Measurements from ENCODE around the gene THSD4. TPM values are rescaled to one million over a fixed set of nuclear protein-coding genes. Genes with fewer than 3 reads are reported as not detected.
"Not testable (repeated sequence)": the region's sequence is repeated elsewhere in the genome, so short reads cannot be mapped to it uniquely, and the experiment has no call there.

The THSD4 gene
- total RNA-seq, 1 donor from 2014 or later: 2.7 TPM

DNA sequence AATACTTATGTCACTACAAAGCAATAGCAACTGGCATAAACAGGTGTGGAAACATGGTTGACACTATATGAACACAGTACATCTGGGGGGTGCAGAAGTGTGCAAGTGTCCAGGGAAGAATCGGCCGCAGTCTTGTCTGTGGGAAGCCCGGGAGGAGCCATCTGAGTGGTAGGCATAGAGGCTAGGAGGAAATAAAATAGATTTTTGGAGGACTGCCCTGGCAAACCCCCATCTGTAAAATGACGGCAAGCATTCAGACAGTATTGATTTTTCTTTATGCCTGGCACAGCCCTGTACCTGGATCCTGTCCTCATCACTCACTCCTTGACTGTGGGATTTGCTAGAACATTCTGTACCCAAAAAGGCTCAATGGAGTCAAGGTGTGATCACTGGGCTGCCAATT lies 31.3 kb downstream of the THSD4 start:
- DNase-seq (ENCODE audit: low read depth): no peak

DNA sequence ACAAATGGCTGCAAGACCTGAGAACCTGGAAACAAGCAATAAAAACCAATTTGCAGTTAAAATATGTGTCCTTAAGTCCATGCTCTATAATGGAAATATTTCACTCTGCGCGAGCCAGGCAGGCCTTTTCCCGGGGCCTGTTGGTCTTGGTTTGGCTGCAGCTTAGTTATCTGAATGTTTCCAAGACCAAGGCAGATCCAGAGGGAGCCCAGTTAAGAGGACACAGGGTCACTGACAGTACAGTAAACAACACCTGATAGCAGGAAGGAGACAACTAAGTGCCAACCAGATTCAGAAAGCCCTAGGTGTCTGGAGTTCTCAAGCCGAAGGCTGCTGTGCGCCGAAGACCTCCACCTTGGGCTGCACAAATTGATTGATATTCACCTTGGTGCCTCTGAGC lies 32.8 kb downstream of the THSD4 start:
- DNase-seq (ENCODE audit: low read depth): no peak

DNA sequence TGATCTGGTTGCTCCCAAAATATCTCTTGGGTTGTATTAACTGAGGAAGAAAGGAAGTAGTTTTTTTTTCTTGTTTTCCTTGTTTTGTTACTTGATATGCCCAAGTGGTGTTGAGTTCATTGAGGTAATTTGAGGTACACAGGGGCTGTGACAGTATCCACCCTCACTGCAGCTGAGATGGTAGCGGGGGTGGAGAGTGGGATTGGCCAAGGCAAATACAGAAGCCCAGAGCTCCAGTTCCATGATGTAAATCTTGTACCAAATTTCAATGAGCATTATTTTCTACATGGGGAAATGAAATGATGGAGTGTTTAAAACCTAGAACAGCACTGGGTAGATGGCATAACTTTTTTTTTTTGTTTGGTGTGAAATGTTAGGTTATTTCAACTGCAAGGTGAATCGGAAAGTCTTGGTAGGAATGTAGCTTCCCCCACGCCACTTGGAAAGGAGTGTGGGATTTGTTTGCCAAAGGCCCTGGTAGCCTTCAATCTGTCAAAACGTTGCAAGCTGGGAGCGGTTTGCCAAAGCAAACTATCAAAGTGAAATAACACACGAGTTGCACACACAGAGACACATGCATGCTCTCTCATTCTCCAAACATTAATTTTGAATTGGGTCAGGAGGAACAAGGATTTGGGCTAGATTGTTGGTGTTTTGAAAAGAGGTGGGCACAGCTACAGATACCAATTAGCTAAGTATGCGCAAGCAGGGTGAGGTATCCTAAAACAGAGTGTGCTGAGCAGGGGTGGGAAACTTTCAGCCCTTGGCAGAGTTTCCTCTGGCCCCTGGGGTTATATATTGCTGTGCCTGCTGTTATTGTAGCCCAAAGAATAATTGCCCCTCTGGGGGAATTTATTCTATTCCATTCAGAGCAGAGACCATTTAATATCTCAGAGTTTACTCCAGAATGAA lies 34.6 kb downstream of the THSD4 start:
- DNase-seq (ENCODE audit: low read depth): no peak

- DNase-seq (ENCODE audit: low read depth): no peak
Measured at GRCh38 chr15:71151081-71151480, 35.8 kb downstream of the THSD4 start.

DNA sequence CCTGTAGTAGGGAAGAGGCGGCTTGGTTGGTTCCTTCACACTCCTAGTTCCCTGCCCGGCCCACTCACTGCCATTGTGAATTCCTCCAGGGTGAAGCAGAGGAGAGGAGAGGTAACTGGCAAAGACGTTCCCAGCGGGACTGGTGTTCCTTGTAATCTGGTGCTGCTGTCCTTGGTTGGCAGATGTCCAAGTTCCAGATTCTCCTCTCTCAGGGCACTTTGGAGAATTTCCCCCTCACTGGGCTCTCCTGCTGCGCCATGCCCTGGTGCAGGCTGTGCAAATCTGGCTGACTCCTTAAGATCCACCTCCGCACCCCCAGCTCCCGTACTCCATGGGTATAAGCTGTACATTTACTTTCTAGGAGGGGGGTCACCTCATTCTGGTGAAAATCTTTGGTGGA lies 37.3 kb downstream of the THSD4 start:
- DNase-seq (ENCODE audit: low read depth): no peak

DNA sequence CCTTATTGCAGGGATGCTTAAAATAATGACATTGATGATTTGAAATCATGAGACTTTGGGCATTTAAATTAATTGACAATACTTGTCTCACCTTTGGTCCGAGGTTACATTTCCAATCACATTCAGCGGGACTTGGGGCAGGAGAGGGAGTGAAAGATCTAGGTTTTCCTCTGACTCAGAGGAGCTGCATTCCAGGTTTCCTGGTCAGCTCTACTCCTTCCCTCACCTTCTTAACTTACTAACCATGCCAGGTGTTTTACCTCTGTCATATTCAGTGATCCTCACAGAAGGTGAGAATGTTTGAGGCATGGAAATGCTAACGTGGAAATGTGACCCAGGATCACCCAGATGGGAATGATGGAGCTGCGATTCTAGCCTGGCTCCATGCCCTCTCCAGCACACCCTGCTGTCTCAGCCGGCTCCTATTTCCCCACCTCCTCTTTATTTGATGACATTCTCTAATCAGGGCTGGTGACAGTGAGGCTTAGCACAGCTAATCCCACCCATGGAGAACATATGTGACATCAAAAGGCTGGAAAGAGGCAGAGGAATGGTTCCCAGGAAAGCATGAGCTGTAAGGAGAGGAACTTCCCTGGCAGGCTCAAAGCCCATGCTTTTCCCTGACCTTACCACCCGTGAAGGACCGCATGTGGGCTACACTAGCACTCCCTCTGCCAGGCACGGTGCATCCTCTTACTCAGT lies 38.7 kb downstream of the THSD4 start:
- DNase-seq (ENCODE audit: low read depth): no peak

GRCh38 chr15:71154607-71155200 lies 39.4 kb downstream of the THSD4 start:
- DNase-seq (ENCODE audit: low read depth): no peak

DNA sequence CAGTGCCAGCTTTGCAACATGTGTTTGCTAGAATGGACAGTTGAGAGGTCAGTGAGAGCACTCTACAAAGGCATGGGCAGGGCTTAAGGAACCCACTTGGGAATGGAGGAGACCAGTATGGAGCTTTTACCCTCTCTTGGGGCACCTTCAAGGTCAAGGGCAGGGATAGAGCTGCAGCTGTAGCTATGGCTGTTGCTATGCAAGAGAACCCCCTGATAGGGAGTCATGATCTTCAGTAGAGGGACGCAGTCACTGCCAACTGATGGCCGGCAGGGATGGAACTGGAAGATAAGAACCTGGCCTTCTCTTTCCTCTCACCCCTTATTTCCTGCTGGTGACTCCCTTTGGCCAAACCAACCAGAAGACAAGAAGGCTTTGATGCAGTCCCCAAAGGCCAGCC lies 40.3 kb downstream of the THSD4 start:
- DNase-seq (ENCODE audit: low read depth): no peak

DNA sequence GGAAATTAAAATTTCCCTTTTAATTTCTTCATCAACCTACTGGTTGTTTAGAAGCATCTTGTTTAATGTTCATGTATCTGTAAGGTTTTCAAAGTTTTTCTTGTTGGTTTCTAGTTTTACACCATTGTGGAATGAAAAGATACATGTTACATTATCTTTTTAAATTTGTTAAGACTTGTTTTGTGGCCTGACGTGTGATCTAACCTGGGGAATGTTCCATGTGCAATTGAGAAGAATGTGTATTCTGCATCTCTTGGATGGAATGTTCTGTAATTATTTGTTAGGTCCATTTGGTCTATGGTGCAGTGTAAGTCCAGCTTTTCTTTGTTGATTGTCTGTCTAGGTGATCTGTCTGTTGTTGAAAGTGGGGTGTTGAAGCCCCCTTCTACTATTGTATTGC lies 45.7 kb downstream of the THSD4 start:
- DNase-seq (ENCODE audit: low read depth): no peak

DNA sequence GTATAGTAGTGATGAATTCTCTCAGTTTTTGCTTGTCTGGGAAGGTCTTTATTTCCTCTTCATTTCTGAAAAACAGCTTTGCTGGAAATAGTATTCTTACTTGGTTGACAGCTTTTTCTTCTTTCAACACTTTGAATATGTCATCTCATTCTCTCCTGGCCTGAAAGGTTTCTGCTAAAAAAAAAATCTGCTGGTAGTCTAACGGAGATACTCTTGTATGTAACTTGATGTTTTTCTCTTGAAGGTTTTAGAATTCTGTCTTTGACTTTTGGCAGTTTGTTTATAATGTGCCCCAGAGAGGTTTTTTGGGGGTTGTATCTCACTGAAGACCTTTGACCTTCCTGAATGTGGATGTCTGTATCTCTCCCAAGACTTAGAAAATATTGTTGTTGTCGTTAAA lies 47.0 kb downstream of the THSD4 start:
- DNase-seq (ENCODE audit: low read depth): no peak

GRCh38 chr15:71164606-71165005 lies 49.3 kb downstream of the THSD4 start:
- DNase-seq (ENCODE audit: low read depth): not testable (repeated sequence)

DNA sequence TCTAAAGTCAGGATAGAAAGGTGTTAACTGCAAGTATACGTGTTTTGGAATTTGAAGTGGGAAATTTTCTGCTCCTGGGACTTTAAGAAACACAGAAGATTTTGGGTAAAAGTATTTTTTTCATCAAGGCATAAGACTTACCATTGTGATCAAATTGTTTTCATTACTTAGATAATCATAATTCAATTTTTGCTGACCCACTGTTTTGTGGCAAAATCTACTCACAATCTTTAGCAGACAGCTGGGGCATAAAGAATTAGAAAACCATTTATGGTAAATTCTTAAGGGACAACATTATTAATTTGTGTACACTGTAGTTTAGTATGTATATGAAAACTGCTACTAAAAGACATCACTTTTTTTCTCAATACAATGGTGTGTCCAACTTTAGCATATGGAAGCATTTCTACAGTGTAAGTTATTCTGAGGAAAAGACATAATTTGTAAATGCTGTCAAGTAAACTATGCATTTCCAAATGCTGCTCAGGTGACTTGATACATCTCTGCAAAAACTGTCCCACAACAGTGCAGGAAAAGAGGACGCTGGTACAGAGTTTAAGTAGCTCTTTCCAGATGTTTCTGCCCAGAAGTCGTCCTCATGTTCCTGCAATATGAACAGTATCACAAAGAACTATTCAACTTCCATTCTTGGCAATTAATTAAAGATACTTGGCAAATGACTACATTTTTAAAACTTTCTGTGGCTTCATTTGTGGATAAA lies 52.3 kb downstream of the THSD4 start:
- no peak for DNase-seq (ENCODE audit: low read depth)

DNA sequence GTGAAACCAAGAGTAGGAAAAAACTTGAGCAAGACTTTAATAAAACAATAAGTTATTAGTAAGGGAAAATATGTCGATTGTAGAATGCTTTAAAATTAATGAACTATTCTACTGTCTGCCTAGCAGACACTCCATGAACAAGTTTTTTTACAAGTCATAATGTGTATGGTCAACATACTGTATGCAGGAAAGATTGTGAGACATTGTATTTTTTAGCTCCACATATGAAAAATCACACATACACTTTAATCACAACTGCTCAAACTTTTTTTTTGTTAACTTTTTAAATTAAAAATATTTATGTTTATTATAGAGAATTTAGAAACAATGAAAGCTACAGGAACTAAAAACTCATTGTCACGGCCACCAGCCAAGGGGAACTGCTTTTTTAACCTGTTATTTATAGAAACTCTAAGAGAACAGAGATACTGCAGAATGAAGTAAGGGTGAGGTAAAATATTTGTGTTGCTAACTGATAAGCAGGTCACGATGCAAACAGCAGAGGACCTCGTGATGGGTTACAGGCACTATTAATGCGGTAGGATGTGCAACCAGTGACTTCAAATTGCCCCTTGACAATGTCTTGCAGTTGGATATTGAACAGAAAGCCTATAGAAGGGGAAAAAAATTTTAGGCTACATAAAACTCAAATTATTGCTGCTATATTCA lies 53.0 kb downstream of the THSD4 start:
- DNase-seq (ENCODE audit: low read depth): no peak

- no peak for DNase-seq (ENCODE audit: low read depth)
Measured at GRCh38 chr15:71170163-71170562, 54.9 kb downstream of the THSD4 start.

DNA sequence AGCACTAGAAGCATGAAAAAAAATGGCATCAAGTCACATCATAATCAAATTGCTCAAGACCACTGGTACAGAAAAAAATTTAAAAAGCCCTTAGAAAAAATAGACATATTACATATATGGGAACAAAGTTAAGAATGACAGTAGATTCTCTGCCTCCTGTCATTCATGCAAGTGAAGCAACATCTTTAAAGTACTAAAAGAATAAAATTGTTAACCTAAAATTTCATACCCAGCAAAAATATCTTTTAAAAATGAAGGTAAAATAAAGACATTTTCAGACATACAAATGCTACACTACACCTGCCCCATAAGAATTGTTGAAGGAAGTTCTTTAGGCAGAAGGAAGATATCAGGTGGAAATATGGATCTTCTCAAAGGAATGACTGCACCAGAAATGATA lies 55.9 kb downstream of the THSD4 start:
- DNase-seq (ENCODE audit: low read depth): no peak

GRCh38 chr15:71174360-71174759 lies 59.1 kb downstream of the THSD4 start:
- DNase-seq (ENCODE audit: low read depth): not testable (repeated sequence)

DNA sequence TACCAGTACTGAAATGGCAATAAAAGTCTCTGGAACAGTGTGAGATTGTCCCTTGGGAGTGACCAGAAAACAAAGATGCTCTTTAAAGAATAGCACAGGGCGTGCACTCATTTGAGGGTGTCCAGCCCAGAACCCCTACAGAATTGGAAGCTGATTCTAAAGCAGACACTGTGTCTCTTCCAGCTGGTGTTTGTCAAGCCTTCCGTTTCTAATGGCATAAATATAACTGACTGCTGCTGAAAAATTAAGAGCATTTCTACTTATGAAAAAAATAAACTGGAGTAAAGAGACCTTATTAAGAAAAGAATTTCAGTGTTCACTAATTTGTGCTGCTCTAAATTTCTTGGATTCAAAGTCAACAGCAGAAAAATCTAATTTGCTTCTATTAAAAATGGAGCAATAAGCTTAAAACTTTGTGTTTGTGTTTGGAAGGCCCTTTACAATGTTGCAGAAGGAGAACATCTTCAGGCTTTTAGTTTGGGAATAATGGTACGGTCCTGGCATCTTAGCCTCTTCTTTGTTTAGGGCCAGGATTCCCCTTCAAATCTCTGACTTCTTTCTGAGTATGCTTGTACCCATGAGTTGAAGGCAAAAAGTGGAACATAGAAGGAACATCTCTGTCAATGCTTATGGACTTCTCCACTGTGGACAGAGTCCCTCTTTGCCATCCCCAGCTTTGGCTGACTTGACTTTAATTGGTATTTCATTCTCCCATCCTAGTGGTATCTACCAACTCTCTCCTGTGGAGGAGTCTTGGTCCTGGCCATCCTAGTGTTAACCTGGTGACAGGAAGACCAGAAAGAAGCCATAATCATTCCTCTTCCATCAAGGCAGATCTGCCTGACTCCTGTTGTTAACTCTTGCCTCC lies 65.9 kb downstream of the THSD4 start:
- no peak for DNase-seq (ENCODE audit: low read depth)

DNA sequence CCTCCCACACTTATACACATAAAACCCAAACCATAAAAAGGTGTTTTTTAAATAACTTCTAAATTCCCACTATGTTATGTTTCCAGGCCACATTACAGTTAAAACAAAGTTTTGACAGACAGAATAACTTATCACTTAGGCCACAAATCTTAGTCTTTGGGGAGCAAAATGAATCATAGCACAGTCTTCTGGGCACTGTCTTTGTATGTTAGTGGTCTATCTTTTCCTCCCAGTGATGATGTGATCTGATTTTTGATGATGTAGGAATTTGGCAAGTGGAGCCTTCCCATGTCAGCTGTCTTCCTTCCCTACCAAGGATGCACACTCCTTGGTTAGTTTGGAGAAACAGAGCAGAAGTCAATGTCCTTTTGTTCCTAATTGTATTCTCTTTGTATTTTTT lies 67.3 kb downstream of the THSD4 start:
- DNase-seq (ENCODE audit: low read depth): peak; percentile 44

DNA sequence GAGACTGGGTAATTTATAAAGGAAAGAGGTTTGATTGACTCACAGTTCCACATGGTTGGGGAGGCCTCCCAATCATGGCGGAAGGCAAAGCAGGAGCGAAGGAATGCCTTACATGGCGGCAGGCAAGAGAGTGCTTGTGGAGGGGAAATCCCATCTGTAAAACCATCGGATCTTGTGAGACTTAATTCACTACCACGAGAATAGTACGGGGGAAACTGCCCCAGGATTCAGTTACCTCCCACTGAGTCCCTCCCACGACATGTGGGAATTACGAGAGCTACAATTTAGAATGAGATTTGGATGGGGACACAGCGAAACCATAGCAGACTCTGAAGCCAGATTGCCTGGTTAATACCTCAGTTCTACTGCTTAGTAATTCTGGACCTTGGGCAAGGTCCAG lies 67.8 kb downstream of the THSD4 start:
- DNase-seq (ENCODE audit: low read depth): no peak

GRCh38 chr15:71185706-71186105 lies 70.4 kb downstream of the THSD4 start:
- DNase-seq (ENCODE audit: low read depth): no peak
